Stimulated activated CD8-positive, alpha-beta memory T cell treated with anti-CD3 and anti-CD28 coated beads, Interleukin-4, amount 100 ng/mL, for 24 hours (primary cell): Measurements from ENCODE around the gene ALCAM.

ENCODE experiments used
- DNase-seq: peaks from one replicate; pipeline ENCODE4 v3.0.0-alpha.2; 2020; ENCODE audit warnings: low read depth

The ALCAM gene

DNA sequence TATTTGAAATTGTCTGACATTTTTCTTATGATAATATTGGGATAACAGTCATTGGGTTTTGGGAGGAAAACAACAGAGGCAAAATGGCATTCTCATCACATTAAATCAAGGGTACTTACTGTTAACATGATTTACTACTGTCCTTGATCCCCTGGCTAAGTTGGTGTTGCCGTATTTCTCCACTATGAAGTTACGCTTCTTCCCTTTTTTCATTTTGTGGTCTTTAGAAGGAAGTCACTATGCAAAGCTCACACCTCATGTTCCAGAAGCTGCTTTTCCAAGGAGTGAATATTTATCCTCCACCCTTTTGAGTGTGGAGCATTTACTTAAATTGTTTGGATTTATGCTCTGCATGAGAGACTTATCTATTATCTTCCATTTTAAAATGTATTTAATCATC is 63.7 kb downstream of the ALCAM start:
- no peak for DNase-seq

DNA sequence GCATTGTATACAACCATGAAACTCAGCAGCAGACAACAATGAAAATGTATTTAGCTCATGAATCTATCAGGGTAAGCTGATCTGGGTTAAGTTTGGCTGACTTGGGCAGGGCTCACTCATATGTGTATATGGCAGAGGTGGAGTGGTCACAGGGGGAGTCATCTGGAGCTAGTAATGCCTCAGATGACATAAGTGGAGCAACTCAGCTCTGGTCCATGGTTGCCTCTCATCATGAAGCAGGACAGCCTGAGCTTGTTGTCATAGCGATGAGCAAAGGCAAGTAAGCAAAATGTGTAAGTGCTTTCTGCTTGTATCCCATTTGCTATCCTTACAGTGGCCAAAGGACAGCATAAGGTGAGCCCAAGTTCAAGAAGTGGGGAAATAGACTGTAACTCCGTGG is 64.5 kb downstream of the ALCAM start:
- DNase-seq: no peak

DNA sequence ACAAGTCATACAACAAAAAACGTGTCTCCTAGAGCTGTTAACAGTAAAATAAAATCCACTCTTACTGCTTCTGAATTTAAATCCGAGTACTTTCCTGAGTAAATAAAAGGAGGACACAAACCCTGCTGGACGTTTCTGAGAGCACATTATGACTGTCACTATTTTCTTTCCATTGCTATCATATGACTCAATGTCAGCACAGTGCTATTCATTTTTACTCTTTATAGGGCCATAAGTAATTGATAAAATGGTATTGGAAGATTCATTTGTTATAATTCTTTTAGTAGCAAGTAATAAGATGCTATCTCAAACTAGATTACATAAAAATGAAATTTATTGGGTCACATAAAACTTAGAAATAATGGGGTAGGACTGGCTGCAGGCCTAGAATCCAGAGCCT is 68.6 kb downstream of the ALCAM start:
- no peak for DNase-seq

DNA sequence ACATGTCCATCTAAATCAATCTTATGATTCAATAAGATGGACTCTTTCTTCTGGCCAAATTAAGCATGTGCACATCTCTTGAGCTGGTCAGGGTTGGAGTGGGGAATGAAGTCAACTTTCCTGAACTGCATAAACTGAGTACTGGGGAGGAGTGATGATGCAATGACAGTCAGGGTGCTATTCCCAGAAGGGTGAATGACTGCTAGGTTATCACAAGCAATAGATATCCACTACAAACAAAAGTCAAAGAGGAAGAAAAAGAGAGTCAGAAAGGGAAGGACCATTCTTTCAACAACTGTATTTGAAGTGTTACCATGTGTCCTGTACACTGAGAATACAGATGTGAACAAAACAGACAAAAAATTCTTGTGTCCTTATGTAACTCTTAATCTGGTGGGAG is 70.0 kb downstream of the ALCAM start:
- no peak for DNase-seq

DNA sequence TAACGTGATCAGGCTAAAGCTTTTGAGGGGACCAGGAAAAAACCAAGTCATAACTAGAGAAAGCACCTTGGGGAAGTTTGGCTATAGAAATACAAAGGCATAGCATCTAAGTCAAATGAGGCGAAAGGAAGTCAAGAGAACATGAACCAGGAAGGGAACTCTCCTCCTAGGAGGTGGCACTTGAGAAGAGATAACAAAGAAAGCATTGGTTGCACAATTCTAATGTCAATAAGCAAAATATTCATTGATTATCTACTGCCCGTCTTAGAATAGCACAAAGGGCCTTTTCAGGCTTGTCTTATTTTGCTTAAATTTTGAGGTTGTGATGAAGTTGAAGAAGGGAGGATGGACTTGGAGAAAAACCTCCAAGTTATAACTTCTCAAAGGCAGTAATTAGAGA is 73.4 kb downstream of the ALCAM start:
- DNase-seq: no peak

DNA sequence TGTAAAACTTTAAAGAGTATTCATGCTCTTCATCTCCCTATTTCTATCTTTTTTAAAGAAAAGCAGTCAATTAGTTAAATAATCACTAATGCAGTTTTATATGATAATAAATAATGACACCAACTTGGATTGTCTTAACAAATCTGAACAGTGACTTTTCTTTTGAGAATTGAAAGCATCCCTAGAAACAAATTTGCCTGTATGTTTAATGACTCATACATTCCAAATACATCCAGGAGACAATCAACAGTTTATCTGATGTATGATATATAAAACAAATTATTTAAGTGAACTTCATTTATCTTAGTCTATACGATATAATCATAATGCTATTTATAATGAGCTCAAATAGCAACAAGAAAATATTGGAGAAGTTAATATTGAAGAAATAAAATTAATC is 78.0 kb downstream of the ALCAM start:
- no peak for DNase-seq

DNA sequence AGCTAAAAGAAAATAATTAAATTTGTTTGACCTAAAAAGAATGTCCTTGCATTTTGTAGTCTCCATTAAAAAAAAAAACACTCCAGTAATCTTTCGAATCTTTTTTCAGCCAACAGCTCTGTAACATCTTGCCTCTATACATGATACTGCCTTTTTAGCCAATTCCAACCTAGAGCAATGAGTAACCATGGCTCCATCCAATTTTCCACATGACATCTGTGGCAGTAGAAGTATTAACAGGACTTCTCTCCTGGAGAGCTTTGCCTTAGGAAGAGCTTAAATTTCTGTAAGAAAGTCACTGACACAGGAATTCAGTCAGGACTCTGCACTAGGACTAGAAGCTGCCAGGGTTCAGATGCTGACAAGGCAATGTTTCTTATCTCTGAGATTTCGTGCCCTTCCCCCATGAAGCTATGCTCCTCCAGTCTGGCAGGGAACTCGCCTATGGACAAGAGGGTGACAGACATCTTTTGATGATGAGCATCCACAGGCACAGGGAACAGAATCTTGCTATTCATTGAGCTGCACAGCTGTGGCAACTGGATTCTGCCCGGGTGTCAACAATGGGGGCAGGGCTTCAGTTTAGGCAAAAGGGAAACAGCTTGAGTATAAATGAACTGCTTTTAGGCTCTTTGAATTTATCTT is 81.8 kb downstream of the ALCAM start:
- DNase-seq: no peak

DNA sequence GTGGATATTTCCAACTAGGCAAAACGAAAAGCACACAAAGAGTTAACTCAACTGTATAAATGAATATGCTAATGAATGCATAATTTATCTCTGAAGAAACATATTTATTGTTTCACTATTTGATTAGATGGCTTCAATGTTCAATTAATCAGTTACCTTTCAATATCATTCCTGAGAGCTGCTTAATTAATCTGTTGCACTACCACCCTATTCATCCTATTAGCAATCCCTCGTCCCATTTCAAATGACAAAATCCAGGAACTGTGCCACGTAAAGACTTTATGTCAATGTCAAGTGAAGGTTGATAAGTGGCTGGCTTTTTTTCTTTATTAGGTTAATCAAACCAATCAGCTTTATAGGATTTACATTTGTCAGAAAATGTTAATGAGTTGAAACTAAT is 82.7 kb downstream of the ALCAM start:
- no peak for DNase-seq

DNA sequence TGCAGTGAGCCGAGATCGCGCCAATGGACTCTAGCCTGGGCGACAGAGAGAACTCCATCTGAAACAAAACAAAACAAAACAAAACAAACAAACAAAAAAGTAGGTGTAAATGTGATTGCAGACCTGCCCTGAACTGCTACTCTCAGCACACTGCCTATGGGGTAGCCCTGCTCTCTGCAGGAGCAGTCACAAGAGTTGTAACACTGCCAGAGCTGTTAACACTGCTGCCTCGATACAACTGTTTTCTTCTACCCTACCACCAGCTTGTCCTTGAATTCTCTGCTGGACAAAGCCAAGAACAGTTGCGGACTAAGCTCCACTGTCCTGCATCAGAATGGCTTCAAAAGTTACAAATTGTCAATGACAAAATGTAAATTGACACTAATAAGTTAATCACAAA is 89.3 kb downstream of the ALCAM start:
- no peak for DNase-seq

DNA sequence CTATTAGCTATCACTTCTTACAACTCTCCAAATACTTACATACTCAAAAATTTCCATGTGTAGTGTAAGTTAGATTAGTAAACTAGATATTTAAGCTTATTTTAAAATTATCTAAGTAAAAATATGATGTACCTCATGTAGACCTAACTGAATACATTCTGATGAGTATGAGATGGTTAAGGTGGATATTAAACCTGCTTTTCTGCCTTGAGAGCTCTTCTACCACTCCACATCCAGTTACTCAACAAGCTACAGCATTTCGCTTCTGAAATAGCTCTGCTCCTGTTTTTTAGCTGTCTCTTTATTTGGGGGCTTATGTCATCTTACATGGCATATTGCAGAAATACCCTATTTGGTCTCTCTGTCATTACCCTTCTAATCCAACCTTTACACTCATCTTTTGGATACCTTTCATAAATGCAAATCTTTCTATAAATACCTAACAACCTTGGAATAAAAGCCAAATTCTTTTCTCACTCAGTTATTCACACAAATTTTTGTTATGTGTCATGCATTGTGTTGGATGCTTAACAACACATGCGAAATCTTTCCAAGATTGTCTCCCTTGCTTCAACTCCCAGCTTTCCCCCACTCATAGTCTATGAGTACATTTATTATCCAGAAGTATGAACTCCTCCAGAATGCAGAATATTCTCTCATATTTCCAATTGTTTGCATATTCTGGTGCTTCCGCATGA is 92.0 kb downstream of the ALCAM start:
- DNase-seq: no peak

DNA sequence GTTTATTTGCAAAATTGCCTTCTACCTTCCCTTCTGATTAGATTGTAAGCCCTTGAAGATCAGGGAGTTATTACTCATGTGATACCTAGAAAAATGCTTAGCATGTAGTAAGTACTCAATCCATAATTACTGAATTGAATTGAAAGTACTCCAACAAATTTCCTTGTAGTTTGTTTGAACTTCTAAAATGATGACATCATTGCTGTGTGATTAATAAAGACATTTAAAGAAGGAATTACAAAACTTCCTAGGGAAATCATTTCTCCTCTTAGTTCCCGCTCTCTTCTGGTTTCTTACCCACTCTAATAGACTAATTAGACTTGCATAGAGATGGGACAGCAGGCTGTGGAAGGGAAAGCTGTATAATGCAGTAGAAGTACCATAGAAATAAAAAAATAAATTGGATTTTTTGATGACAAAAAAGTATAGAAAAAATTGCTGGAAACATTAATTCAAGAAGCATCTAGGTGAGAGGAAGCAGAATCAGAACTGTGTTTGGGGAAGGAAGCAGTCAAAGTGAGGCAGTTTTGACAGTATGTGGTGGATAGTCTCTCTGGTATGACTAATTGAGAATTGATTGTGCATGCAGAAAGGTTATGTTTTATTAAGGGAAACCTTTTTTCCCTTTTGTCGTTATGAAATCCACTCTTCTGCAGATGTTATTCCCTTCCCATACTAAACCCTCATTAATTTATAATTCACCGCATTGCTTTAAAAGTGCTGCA is 93.0 kb downstream of the ALCAM start:
- DNase-seq: no peak

DNA sequence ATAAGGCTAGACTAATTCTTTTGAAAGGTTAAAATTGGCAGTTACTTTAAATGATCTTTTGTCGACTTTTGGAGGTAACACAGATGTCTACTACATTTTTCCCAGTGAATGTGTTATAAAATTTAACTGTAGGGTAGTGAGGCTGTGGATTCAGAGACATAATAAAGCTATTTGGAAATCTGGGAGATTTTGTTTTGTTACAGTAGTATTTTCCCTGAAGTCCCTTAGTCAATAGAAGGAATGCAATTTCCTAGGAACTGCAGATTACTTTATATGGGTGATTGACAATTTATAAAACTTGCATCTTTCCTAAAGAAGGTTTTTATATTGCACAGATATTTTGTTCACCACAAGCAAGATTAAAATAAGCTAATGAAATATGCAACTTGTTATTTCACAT is 96.9 kb downstream of the ALCAM start:
- DNase-seq: no peak

DNA sequence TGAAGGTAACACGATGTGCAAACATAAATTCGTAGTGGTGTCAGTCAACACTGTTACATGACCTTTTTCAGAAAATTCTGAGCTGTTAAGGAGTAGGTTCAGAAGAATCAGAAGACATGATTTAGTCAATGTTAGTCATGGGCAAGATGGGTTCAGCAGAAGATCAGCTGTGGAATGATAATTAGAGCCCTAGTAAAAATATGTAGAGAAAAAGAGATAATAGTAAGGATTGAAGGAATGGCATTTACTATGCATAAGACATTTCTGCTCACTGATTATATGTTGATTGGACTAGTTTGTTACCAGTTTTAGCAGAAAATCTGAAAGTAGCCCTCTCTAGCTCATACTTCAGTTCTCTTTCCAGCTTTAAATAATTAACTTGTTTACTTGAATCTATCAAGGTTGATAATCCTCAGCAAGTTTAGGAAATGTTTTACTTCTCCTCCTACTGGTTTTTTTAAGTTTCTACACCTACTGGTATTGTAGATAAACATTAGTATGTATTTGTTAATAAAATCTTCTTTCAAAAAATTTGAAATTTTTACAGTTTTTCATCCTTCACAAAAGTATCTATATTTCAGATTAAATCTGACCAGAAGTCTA is 98.6 kb downstream of the ALCAM start:
- no peak for DNase-seq

DNA sequence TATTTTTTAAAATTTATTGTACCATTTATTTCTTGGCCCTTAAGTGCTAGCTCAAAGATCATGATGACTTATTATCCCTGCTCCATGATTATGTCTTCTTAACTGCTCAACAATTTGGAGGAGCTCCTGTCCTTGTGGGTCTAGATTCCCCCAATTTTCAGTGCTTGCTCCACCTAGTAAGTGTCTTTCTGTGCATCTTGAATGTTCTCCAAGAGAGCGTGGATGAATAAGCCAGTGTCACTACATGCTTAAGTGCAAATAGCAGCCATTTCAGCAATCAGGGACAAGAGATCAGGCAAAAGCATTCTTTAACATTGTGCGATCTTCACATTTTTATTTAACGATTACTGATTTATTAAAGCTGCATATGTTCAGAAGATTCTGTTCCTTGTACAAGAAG is 99.4 kb downstream of the ALCAM start:
- DNase-seq: no peak

DNA sequence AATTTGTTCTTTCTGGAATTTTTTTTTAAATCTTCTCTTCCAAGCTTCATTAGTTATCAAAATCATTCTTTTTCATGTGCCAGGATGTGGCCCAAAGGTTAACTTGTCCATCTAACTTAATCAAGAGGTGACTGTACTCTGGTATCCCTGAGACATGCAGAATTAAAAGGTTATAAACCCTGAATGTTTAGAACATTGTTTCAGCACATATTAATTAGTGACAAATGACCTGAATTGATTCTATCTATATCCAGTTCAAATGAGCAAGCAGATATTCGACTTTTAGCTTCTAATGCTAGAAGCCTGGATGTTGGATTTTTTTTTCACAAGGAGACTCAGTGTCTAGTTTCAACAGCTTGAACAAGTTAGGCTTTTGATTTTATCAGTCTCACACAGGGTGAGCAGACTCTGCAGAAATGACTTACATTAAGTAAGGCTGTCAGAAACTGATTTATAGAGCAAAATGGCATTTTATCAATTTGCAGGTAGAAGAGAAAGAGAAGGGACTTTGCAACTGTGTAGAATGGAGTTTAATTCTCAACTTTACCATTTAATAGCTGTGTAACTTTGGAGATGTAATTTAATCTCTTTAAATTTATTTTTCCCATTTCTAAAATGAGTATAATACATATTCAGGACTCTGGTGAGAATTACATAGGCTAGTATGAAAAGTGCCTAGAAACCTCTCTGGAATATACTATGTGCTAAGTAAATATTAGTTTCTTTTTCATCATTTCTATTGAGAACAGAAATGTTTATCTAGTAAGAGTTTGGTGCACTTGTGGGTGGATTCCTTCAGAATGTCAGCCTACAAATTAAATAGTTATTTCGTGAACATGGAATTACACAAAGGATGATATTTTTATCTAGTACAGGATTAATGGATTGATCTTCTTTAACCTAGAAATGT is 100.0 kb downstream of the ALCAM start:
- no peak for DNase-seq

DNA sequence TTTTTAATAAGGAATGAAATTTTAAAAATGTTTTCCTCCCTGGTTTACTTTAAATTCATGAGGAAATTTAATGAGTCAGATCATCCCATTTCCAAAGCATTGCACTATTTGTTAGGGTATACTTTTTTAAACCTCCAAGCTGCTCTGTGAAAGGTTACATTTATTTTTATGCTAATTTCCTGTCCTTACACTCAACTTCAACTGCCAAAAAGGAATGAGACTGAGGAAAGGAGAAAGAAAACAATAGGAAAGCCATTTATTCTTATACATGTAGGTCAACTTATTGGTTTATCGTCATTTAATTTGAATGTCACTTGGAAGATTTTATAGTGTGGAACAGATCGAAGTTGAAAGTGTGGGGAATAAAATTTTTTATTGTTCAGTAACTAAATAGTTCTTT is 104.1 kb downstream of the ALCAM start:
- DNase-seq: no peak

DNA sequence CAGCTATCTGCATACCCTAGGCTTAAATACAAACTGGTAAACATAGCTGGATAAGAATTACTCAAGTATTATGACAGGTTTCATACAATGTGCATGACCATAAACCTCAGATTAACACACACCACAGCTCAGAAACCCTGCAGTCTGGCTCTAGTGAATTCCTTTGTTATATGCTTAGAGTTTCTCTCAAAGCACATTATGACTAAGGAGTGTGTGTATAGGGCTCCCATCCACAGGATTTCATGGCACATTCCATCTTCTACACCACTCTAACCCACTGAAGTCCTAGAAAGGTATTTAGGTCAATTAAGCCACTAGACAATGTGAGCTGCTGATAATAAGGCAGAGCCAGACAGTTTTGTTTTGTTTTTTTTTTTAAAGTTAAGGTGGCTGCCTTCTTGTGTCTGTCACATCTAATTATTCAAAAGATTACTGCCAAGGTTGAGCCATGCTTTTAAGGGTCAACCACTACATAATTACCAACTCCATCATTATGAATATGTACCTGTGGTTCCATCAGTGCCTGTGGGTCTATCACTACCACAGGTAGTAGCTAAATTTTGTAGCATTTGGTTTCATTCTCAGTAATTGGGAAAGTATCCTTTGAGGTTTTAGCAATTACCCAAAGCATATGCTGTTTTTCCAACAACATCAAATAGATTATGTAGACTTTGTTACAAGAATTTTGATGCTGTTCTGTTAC is 107.0 kb downstream of the ALCAM start:
- no peak for DNase-seq

DNA sequence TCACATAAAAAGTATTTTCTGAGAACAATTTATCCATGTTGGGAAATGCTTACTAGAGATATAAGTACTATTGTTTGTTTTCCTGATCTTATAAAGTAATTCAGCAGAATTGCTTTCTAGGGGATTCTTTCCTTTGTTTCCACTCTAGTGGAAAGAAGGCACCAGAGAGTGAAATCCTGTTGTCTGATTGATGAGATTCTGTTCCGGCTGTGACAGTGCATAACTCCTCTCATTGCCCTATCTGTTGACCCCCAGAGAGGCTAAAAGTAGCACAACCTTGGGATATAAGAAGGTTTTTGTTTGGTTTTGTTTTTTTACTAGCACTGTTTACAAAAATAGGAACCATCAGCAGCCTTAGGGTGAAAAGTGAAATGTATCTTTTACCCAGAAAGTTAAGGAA is 114.1 kb downstream of the ALCAM start:
- DNase-seq: no peak

DNA sequence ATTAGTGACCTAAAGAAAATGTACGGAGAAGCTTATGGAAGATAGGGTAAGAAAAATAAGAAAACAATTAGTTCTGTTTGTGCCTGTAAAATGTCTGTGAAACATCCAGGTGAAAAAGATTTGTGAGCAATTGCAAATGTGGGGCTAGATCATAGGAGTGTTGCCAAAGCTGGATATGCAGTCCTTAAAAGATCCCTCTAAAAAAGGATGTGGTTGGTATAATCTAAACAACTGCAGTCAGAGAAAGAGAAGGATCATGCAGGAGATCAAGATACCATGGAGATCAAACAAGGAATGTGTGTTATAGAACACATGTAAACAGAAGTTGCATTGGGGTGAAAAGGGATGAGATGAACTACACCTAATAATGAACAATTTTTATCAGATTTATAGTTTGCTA is 116.8 kb downstream of the ALCAM start:
- DNase-seq: no peak

DNA sequence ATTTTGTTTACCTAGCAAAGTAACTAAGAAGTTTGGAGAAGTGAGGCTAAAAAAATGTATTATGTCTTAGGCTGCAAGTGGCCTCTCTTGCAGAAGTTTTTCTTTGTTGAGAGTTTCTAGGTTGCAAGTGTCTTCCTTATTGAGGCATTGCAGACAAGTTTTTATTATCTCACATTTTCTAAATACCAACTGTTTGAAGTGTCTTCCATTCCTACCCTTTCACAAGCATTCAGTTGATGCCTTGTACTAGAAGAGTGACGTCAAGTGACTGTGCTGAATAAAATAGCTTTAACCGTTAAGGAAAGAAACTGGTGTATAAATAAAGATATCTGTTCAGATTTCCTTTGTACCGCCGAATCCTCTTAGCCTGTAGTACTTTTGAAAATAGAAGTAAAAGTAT is 123.3 kb downstream of the ALCAM start:
- DNase-seq: no peak

DNA sequence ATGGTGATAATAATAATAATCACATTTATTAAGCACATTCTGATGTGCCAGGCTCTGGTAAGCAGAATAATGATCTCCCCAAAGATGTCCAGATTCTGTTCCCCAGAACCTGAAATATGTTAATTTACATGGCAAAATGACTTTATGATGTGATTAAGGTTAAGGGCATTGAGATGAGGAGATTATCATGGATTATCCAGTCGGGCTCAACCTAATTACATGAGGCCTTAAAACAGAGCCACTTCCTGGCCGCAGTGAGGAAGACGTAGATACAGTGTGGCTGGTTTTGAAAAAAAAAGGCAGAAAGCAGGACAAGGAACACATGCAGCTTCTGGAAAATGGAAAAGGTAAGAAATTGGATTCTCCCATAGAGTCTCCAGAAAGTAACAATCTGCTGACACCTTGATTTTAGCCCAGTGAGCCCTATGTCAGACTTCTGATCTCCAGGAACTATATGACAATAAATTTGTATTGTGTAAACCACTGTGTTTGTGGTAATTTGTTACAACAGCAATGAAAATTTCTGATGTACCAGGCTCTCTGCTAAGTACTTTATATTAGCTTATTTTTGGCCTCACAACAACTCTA is 126.7 kb downstream of the ALCAM start:
- DNase-seq: no peak
